ENCODE measurements around the gene KDM2A. TPM values are rescaled to one million over a fixed set of nuclear protein-coding genes. Genes with fewer than 3 reads are reported as not detected.
"Not testable (repeated sequence)": the region's sequence is repeated elsewhere in the genome, so short reads cannot be mapped to it uniquely, and the experiment has no call there.

The KDM2A gene
- total and polyA plus RNA-seq, 9 donors, result 32.1 to 65.0 (median 54.2) TPM

DNA sequence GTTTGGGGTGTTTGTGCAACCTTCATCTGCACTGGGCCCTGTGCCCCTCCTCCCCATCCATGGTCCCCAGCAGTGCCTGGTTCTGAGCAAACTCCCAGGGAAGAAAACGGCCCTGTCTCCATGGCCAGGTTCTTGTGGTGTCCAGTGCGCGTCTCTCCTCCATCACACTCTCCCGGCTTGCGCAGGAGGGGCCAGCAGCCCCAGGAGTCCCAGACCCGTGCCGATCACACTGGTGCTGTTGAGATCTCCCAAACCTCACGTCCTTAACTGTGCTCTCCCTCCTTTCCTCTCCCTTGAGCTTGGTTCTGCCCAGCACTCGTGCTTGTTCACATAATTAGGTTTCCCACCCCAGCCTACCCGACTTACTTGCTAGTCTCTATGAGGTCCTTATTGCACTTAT lies 136.3 kb downstream of the KDM2A start:
- H3K27me3 ChIP-seq (ENCODE audit: control insufficient read depth, insufficient read depth, low read length), result no peaks in the 10 kb centered on the region
- H3K9me3 ChIP-seq (replicated peaks; ENCODE audit: control insufficient read depth, low read depth, low read length), result no peaks in the 10 kb centered on the region
- H3K36me3 ChIP-seq (ENCODE audit: control insufficient read depth, insufficient read depth, low read length), result peaks cover 76% of the 10 kb centered on the region
- no peak overlapping the region for H3K27ac ChIP-seq (ENCODE audit: low read length)
- no peak for DNase-seq
- 88% methylated on average over 9 of the region's 10 CpGs for WGBS (ENCODE audit: insufficient coverage)
- H3K4me1 ChIP-seq (ENCODE audit: control insufficient read depth, insufficient read depth, low read length), result no peaks in the 10 kb centered on the region
- no peak overlapping the region for H3K4me3 ChIP-seq (ENCODE audit: low read length)

DNA sequence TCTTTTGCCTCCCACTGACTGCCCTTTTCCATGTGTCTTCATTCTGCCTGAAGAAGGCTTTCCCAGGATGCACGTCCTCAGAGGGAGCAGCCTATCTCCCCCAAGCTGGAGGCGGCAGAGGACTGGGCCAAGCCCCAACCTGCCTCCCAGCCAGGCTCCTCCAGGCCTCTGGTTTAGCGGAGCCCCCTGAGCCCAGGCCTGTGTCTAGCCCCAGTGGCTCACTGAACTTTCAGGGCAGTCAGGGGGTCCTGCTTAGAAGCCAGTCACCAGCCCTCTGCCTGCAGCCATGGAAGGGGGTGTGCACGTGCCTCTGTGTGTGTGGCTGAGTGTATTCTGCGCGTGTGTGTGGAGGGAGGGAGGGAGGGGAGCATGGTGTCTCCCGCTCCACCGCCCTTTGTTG lies 136.8 kb downstream of the KDM2A start:
- H3K27me3 ChIP-seq (ENCODE audit: control insufficient read depth, insufficient read depth, low read length), result no peaks in the 10 kb centered on the region
- H3K9me3 ChIP-seq (replicated peaks; ENCODE audit: control insufficient read depth, low read depth, low read length), result no peaks in the 10 kb centered on the region
- no peaks in the 10 kb centered on the region for H3K4me1 ChIP-seq (ENCODE audit: control insufficient read depth, insufficient read depth, low read length)
- H3K4me3 ChIP-seq (ENCODE audit: low read length), result no peak overlapping the region
- no peak for DNase-seq
- peaks cover 70% of the 10 kb centered on the region for H3K36me3 ChIP-seq (ENCODE audit: control insufficient read depth, insufficient read depth, low read length)
- WGBS (ENCODE audit: insufficient coverage), result 20% methylated on average over 1 of the region's 8 CpGs
- H3K27ac ChIP-seq (ENCODE audit: low read length), result no peak overlapping the region

DNA sequence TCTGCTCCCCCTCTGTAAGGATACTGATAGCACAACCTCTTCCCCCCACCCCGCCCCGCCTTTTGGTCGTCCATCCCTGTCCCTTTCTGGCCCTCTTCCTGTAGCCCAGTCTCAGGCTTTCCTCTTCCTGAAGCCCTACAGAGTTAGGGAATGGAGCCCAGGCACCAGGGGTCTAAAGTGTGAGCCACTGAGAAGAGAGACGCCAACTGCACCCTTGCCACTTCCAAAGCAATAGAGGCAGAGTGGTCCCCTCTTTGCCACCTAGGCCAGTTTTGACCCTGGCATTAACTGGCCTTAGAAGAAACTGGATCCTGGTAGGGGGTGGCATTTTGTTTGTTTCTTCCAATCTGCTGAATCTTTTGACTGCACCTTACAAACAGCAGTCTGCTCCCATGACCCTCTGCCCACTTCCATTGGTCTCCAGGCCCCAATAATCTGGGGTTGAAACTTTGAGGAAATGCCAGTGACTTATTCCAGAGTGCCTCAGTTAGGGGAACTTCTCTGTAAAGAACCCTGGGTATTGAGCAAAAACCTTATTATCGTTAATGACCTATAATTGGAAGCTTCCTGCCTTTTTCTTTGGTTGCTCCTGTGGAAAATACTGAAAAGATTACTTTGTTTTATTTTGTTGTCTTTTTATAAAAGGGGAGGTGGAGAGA lies 137.5 kb downstream of the KDM2A start:
- WGBS (ENCODE audit: insufficient coverage), result 67% methylated on average over 1 of the region's 5 CpGs
- Histone ChIP-seq H3K9me3 (replicated peaks; ENCODE audit: control insufficient read depth, low read depth, low read length) (no peaks in the 10 kb centered on the region), H3K27me3 (ENCODE audit: control insufficient read depth, insufficient read depth, low read length) (no peaks in the 10 kb centered on the region), H3K36me3 (ENCODE audit: control insufficient read depth, insufficient read depth, low read length) (peaks cover 63% of the 10 kb centered on the region), H3K4me3 (ENCODE audit: low read length) (no peak overlapping the region), H3K27ac (ENCODE audit: low read length) (no peak overlapping the region), H3K4me1 (ENCODE audit: control insufficient read depth, insufficient read depth, low read length) (peaks cover 4% of the 10 kb centered on the region)
- no peak for DNase-seq

DNA sequence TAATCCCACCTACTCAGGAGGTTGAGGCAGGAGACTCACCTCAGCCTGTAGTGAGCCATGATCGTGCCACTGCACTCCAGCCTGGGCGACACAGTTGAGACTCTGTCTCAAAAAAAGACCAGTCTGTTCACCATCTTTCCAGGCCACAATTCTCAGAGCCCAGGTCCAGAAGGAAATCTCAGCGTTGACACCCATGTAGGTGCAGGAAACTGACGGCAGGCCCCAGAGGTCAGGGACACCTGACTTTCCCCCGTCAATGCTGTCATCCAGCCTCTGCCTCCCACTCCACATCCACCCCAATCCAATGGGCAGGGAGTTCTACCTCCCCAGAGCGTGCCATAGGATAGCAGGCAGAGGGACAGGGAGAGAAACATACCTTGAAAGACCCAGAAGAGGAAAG lies 141.3 kb downstream of the KDM2A start:
- Histone ChIP-seq H3K36me3 (ENCODE audit: control insufficient read depth, insufficient read depth, low read length) (peaks cover 25% of the 10 kb centered on the region), H3K4me3 (ENCODE audit: low read length) (no peak overlapping the region), H3K27me3 (ENCODE audit: control insufficient read depth, insufficient read depth, low read length) (no peaks in the 10 kb centered on the region), H3K9me3 (replicated peaks; ENCODE audit: control insufficient read depth, low read depth, low read length) (no peaks in the 10 kb centered on the region), H3K27ac (ENCODE audit: low read length) (no peak overlapping the region), H3K4me1 (ENCODE audit: control insufficient read depth, insufficient read depth, low read length) (peaks cover 23% of the 10 kb centered on the region)
- DNase-seq, result no peak
- 83% methylated on average over 4 of the region's 6 CpGs for WGBS (ENCODE audit: insufficient coverage)

DNA sequence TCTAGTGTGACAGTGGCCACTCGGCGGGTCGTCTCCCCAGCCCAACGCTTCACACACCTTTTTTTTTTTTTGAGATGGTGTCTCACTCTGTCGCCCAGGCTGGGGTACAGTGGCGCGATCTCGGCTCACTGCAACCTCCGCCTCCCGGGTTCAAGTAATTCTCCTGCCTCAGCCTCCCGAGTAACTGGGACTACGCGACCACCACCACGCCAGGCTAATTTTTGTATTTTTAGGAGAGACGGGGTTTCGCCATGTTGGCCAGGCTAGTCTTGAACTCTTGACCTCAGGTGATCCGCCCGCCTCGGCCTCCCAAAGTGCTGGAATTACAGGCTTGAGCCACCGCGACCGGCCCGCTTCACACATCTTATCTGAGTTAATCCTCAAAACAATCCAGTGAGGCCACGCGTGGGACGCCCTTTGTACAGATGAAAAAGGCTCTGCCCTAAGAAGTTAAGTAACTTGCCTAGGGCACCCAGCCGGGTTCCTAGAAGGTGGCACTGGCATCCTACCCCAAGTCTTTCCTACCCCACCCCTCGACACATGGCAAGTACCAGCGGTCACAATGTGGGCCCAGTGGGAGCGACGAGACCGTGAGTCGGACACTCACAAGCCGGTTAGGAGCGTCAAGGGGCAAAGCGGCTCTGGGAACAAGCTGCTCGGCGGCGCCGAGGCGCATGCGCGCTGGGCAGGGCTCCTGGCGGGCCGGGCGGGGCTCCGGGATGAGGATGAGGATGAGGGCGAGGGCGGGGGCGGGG lies 142.0 kb downstream of the KDM2A start:
- H3K9me3 ChIP-seq (replicated peaks; ENCODE audit: control insufficient read depth, low read depth, low read length); H3K27me3 ChIP-seq (ENCODE audit: control insufficient read depth, insufficient read depth, low read length); H3K27ac ChIP-seq (ENCODE audit: low read length): not testable (repeated sequence)
- WGBS (ENCODE audit: insufficient coverage), result 17% methylated on average over 32 of the region's 50 CpGs
- Histone ChIP-seq H3K4me1 (ENCODE audit: control insufficient read depth, insufficient read depth, low read length) (peaks cover 29% of the 10 kb centered on the region), H3K36me3 (ENCODE audit: control insufficient read depth, insufficient read depth, low read length) (peaks cover 18% of the 10 kb centered on the region), H3K4me3 (ENCODE audit: low read length) (peak overlapping the region; percentile 24)
- DNase-seq, result peak; percentile 60

DNA sequence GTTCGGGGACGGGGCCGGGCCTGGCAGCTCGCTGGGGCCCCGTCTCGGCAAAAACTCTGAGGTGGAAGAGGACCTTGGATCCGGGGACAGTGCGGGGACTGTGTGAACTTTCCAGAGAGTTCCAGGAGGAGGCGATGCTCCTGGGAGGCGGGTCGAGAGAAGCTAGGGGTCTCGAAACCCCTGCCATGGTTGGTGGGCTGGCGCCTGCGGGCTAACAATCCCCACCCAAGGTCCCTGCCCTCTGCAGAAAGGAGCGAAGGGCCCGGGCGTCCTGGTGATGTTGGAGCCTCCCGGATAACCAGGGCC lies 142.5 kb downstream of the KDM2A start:
- Histone ChIP-seq H3K27me3 (ENCODE audit: control insufficient read depth, insufficient read depth, low read length) (no peaks in the 10 kb centered on the region), H3K27ac (ENCODE audit: low read length) (no peak overlapping the region), H3K36me3 (ENCODE audit: control insufficient read depth, insufficient read depth, low read length) (peaks cover 13% of the 10 kb centered on the region), H3K4me1 (ENCODE audit: control insufficient read depth, insufficient read depth, low read length) (peaks cover 29% of the 10 kb centered on the region), H3K9me3 (replicated peaks; ENCODE audit: control insufficient read depth, low read depth, low read length) (no peaks in the 10 kb centered on the region), H3K4me3 (ENCODE audit: low read length) (no peak overlapping the region)
- DNase-seq, result no peak
- 7% methylated on average over 16 of the region's 18 CpGs for WGBS (ENCODE audit: insufficient coverage)

DNA sequence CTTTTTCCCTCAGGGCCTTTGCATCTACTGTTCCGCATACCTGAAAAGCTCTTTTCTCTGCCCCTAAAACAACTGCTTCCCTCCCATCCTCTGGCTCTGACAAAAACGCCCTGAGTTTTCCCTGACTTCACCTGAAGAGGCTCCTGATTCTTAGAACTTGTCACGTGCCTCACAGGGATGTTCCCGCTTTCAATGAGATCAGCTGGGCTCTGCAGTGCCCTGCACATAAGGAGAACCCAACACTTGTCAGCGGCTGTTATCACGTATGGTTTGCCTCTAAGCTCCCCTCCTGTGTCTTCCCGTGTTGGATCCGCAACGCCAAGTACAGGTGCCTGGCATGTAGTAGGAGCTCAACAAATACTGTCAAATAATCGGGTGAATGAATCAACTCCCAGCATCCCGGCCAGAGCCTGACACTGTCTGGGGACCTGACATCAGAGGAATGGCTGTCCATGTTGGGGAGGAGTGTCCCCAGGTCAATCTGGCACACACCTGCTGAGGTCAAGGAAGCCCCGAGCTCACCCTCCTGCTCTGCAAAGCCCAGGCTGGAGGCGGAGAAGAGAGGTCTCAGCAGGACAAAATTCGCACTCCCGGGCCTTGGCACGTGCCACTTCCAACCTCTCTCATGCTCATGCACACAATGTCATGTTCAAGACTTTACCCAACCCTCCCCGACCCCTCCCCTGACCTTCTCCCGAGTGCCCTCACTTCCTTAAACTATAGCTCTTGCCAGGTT lies 143.1 kb downstream of the KDM2A start:
- 45% methylated on average over 15 of the region's 18 CpGs for WGBS (ENCODE audit: insufficient coverage)

DNA sequence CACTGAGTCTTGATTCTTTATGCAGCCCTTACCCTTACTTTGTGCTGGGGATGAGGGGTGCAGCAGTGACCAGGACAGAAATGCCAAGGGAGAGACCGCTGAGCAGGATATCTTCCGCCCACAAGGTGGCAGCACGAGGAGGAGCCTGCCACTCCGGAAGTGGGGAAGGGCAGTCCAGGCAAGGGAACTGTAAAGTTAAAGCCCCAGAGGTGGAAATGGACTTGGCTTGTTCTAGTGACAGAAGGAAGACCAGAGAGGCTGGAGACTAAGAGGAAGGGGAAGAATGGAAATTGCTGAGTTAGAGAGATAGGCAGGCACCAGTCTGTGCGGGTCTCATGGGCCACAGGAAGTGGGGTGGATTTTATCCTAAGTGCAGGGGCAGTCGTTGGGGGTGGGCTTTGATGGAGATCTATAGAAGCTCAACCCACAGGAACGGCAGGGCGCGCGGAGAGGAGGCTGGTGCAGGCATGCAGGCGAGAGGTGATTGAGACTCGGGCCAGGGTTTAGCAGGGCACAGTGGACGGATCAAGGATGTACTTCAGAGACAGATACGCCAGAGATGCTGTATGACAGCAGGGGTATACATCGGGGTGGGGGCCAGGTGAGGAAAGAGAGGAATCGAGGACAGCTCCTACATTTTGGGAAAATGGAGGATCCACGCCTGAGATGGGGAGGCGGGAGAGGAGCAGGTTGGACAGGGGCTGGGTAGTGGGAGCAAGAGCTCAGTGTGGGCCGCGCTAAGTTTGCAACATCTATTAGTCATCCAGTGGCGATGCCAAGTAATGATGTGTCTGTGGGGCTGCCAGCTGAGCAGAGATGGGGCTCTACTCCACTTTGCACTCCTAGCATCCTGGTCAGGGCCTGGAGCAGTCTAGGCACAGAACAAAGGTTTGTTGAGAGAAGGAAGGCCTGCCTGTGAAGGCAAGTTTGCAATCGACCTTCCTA lies 143.9 kb downstream of the KDM2A start:
- no peaks in the 10 kb centered on the region for H3K27me3 ChIP-seq (ENCODE audit: control insufficient read depth, insufficient read depth, low read length)
- peak; percentile 87 for DNase-seq
- peak overlapping the region; percentile 55 for H3K27ac ChIP-seq (ENCODE audit: low read length)
- 37% methylated on average over 17 of the region's 22 CpGs for WGBS (ENCODE audit: insufficient coverage)
- H3K4me3 ChIP-seq (ENCODE audit: low read length), result no peak overlapping the region
- H3K4me1 ChIP-seq (ENCODE audit: control insufficient read depth, insufficient read depth, low read length), result peaks cover 40% of the 10 kb centered on the region
- peaks cover 10% of the 10 kb centered on the region for H3K36me3 ChIP-seq (ENCODE audit: control insufficient read depth, insufficient read depth, low read length)
- H3K9me3 ChIP-seq (replicated peaks; ENCODE audit: control insufficient read depth, low read depth, low read length), result no peaks in the 10 kb centered on the region

More for the DNA sequence above, 143.1 kb downstream of the KDM2A start:
- Histone ChIP-seq H3K4me1 (ENCODE audit: control insufficient read depth, insufficient read depth, low read length) (peaks cover 31% of the 10 kb centered on the region), H3K36me3 (ENCODE audit: control insufficient read depth, insufficient read depth, low read length) (peaks cover 8% of the 10 kb centered on the region), H3K27ac (ENCODE audit: low read length) (no peak overlapping the region), H3K9me3 (replicated peaks; ENCODE audit: control insufficient read depth, low read depth, low read length) (no peaks in the 10 kb centered on the region), H3K27me3 (ENCODE audit: control insufficient read depth, insufficient read depth, low read length) (no peaks in the 10 kb centered on the region), H3K4me3 (ENCODE audit: low read length) (no peak overlapping the region)
- DNase-seq, result no peak

DNA sequence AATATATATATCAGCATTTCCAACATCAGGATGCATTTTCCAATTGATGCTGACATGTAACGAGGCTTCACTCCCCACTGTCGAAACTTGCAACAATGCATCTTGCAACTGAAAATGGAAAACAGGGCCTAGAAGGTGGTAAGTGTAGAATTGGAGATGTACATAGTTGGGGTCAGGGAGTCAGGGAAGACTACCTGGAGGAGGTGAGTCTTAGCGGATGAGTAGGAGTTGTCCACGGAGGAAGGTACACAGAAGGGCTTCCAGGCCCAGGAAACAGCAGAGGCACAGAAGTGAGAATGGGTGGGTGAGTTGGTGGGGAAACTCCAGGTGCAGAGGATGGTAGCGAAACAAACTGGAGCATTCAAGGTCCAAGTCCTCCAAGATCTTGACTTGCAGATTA lies 145.2 kb downstream of the KDM2A start:
- Histone ChIP-seq H3K27ac (ENCODE audit: low read length) (no peak overlapping the region), H3K27me3 (ENCODE audit: control insufficient read depth, insufficient read depth, low read length) (no peaks in the 10 kb centered on the region), H3K36me3 (ENCODE audit: control insufficient read depth, insufficient read depth, low read length) (peaks cover 17% of the 10 kb centered on the region), H3K4me1 (ENCODE audit: control insufficient read depth, insufficient read depth, low read length) (peaks cover 52% of the 10 kb centered on the region), H3K9me3 (replicated peaks; ENCODE audit: control insufficient read depth, low read depth, low read length) (no peaks in the 10 kb centered on the region), H3K4me3 (ENCODE audit: low read length) (no peak overlapping the region)
- WGBS (ENCODE audit: insufficient coverage), result 100% methylated on average over 5 of the region's 5 CpGs
- no peak for DNase-seq
